HG03565 (cell line): ENCODE results near the gene LARP7.
A peak's percentile ranks its signal among the peaks of the same experiment; 100 is the strongest.
"Not testable (repeated sequence)": the region's sequence is repeated elsewhere in the genome, so short reads cannot be mapped to it uniquely, and the experiment has no call there.

Source experiments
- ATAC-seq: cut with Tn5 transposase; IDR thresholded peaks from one replicate; pipeline ENCODE4 v1.9.1; 2021; ENCODE audit warnings: mild to moderate bottlenecking, moderate library complexity; ENCODE audit not compliant: unreplicated experiment

The LARP7 gene

DNA sequence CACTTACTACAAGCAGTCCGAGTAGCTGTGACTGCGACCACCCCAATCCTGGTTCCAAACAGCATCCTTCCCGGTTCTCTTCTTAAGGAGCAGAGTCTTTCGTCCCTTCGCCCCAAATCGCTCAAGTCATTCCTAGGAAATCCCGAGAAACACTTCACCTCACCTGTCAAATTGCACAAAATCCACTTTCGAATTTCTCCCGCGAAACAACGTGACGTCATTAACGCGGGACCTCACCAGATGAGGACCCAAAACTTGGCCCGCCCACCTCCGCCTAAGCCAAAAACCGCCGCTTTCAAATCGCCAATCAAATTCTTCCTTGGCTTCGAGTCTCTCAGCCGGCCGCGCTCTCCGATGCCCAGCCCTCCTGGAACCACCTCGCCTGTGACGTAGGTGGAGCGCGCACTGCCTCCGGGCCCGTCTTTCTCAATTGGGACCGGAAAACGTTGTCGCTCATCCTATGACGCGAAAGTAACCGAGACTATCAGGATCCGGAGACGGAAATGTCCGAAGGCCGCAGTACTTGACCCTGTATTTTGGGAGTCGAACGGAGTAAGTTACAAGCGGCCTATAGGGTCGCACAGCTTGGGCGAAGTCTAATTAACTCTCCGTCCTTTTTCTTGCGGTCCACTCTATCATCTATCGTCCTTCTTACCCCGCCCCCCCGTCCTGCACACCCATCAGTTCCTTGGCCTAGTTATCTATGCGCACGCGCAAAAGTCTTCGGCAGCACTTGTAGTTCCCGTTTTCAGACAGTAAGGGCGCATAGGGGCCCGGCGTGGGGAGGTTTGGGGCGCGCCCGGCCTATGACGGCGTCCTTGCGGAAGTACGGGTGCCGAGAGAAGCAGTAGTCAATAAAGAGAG lies at the start of gene LARP7, which contains the start of gene ZGRF1:
TSS of gene LARP7 (plus strand) at position 456 of the 864 bp plus-strand sequence. CDS start 7,527 bp downstream, outside the sequence.
TSS of gene ZGRF1 (minus strand) at position 222 of the 864 bp plus-strand sequence. CDS start 3,733 bp downstream, outside the sequence.
- peak; percentile 83 for ATAC-seq

DNA sequence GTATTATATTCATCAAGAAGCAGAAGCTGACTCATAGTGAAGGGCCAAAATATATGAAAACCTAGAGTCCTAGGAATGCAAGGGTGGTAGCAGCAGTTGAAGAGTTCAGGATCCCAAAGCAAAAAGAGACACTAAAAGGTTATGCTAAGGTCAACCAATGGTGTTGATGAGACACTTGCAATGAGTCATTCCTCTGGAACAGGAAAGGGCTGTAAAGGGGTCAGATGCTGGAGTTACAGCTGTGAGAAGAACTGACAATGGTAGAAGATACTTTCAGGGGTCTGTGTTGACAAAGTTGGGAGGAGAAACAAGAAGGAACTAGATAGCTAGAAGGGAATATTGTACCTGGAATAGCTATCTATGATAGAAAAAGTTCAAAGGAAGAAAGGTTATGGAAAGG lies 47.7 kb upstream of the LARP7 start:
- ATAC-seq = no peak

DNA sequence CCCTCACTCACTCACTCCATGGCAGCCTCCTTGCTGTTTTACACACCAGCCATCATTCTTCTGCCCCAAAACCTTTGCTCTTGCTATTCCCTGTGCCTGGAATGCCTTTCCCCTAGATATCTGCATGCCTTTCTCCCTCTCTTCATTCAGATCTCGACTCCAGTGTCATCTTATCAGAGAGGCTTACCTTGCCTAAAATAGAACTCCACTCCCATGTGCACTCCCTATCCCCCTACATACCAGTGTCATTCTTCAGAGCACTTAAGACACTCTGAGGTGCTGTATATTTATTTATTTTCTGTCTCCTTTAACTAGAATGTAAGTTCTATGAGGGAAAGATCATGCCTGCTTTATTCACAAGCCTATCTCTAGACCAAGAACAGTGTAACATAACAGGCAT lies 45.4 kb upstream of the LARP7 start:
- ATAC-seq = no peak

DNA sequence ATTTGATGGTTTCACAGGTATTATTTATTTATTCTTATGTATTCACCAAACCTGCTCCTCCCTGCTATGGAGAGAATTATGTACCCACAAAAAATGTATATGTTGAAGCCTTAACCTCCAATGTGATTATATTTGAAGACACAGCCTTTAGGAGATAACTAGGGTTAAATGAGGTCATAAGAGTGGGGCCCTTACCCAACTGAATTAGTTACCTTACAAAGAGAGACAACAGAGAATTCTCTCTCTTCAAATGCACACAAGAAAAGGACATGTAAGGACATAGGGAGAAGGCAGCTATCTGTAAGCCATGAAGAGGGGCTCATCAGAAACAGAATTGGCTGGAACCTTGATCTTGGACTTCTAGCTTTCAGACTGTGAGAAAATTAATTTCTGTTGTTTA lies 44.2 kb upstream of the LARP7 start:
- ATAC-seq = no peak

DNA sequence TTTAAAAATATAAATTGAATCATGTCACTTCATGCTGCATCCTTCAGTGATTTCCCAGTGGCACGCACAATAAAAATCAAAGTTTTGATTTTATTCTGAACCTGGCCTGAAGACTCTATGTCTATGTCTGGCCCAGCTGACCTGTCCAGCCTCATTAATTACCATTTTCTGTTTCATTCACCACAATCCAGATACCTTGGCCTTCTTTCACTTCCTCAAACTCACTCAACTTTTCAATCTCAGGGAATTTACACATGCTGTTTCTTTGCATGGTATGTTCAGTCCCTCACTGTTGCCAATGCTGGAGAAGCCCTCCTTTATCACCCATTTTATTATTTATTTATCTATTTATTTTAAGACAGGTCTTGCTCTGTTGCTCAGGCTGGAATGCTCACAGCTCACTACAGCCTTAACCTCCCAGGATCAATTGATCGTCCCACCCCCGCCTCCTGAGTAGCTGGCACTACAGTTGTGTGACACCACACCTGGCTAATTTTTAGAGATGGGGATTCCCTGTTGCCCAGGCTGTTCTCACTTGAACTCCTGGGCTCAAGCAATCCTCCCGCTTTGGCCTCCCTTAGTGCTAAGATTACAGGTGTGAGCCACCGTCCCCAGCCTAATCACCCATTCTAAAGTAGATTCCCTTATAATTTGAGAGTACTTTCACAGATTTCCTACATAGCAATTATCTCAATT lies 43.4 kb upstream of the LARP7 start:
- peak; percentile 61 for ATAC-seq

DNA sequence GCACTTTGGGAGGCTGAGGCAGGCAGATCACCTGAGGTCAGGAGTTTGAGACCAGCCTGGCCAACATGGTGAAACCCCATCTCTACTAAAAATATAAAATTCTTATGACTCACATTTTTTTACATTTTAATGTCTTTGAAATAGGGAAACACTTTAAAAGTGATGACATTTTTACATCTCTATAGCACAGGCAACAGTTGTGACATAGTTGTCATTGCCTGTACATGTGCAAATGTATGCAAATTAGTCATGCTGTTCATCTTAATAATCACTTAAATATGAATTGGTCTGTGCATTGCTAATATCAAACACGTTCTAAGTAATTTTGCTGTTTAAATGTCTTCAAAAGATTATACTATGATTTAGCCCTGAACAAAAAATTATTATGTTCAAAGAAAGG lies 42.0 kb upstream of the LARP7 start:
- no peak for ATAC-seq

DNA sequence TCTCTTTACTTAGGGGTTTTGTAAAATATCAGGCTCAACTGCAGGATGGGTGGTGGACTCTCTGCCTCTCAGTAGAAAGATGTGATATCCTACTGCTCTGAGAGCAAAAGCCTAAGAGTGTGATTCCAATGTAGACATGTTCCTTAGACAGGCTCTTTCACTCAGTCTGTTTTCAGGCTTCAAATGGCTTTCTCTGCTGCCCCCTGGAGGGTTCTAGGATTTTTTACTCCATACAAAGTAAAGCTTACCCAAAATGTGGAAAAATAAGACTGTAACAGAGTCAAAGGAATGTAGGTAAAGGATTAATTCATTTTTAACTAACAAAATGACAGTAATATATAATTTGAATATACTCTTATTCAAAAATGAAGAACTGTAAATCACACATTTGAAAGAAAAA lies 32.4 kb upstream of the LARP7 start:
- ATAC-seq = peak; percentile 57

DNA sequence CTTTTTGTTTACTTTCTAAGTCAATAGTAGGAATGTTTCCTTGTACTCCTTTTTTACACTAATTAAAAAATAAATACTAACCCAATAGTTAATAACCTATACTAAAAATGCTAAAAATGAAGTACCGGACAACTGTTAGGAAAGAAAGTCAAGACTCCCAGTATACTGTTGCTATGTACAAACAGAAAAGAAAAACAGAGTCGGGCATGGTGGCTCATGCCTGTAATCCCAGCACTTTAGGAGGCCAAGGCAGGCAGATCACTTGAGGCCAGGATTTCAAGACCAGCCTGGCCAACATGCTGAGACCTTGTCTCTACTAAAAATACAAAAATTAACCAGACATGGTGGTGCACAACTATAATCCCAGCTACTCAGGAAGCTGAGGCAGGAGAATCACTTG lies 24.1 kb upstream of the LARP7 start:
- not testable (repeated sequence) for ATAC-seq

DNA sequence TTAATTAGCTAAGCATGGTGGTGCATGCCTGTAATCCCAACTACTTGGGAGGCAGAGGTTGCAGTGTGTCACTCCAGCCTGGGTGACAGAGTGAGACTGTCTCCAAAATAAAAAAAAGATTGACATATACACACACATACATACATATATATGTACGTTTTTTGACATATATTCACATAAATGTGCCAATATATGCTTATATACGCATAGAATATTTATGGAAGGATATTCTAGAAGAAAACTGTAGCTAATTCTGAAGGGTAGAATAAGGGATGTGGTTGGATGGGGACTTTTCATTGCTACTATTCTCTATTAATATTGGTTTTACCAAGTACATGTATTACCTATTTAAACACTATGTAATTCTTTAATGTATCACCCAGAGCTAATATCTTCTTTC lies 20.0 kb upstream of the LARP7 start:
- ATAC-seq = no peak

DNA sequence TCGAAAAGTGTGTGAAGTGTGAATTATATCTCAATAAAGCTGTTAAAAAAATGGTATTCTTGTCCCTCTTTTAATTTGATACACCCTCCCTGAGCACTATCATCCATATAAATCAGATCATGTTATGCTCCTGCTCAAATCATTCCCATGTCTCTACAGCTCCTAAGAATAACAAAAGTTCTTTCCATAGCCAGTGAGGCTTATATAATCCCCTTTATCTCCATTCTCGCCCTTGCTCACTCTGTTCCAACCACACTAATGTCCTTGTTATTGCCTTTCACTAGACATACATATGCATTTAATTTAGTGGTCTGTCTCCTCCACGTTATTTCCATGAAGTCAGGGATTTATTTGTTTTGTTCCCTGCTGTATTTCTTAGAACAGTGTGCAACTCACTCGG lies 10.7 kb upstream of the LARP7 start:
- no peak for ATAC-seq

DNA sequence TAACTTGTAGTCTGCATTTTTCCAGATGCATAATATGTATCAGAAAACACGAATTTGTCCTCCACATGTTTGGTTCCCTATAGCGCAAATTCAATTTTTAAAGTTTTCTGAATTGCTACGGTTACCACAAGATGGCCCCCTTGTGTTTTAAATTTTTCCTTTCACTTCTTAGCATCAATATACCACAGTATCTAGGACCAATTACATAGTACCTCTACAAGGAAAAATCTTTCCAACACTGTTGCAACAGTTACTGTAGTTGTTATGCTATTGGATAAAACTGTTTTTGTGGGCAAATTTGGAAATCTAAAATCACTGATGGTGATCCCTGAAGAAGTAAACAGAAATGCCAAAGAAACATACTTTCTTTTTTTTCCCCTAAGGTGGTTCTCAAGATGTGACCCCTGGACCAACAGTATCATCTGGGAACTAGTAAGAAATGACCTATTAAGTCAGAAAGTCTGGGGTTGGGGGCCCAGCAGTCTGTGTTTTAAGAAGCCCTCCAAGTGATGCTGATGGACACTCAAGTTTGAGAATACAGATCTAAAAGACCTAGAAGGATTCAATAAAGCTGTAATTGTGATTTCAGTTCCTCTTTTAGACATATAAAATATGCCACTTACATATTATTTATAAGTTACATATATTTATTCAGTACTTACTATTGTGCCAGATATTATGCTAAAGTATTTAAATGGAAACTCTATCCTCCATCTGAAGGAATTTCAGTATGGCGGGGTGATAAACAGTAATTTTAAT lies 3.3 kb upstream of the LARP7 start:
- no peak for ATAC-seq

DNA sequence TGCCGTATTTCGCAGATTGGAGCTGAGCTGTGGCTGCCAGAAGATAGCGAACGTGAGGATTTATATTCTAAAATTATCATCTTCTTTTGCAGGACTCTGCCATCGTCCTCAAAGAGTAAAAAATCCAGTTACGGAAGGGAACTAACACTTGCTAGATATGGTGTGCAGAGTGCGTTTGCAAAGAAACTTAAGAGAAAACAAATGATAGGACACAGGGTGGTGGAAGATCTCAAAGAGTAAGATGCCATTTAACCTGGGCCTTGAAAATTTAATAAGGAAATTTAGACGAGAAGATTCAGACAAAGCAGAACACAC lies 566 bp downstream of the LARP7 start:
- ATAC-seq = no peak

DNA sequence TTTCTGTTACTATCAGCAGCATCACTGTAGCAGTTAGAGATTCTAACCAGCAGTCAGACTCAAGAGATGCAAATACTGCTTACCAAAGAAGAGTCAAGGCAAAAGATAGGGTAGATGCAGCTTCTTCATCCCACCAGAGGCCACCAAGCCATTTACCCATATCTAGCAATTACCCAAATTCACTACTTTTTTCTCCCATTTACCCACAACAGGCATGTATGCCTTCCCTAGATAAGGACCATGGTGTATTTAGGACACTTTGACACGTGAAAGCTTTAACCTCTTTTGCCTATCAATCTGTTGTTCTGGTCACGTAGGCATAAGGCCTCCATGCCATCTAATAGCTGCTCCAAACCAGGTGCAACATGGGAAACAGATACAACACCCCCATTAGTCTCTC lies 5.6 kb downstream of the LARP7 start:
- no peak for ATAC-seq

DNA sequence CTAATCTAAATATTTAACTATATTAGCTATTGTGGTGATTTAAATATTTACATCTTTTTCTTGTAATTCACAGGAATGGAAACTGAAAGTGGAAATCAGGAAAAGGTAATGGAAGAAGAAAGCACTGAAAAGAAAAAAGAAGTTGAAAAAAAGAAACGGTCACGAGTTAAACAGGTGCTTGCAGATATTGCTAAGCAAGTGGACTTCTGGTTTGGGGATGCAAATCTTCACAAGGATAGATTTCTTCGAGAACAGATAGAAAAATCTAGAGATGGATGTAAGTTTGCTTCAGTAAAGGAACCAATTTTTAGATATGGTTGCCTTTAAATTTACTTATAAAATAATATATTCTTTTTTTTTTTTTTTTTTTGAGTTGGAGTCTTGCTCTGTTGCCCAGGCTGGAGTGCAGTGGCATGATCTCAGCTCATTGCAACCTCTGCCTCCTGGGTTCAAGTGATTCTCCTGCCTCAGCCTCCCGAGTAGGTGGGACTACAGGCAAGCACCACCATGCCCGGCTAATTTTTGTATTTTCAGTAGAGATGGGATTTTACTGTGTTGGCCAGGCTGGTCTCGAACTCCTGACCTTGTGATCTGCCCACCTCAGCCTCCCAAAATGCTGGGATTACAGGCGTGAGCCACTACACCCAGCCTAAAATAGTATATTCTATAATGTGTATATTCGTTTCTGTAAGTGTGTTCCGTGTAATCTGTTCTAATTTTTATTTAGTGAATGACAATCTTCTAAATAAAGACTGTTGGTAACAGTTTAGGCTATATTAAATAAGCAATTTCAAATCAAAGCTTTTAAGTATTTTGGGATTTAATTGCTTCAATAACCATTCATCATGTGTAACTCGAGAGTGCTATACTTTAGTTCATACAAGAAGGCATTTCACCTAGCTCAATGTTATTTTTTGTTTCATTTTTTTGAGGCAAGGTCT lies 7.9 kb downstream of the LARP7 start:
- ATAC-seq = not testable (repeated sequence)

DNA sequence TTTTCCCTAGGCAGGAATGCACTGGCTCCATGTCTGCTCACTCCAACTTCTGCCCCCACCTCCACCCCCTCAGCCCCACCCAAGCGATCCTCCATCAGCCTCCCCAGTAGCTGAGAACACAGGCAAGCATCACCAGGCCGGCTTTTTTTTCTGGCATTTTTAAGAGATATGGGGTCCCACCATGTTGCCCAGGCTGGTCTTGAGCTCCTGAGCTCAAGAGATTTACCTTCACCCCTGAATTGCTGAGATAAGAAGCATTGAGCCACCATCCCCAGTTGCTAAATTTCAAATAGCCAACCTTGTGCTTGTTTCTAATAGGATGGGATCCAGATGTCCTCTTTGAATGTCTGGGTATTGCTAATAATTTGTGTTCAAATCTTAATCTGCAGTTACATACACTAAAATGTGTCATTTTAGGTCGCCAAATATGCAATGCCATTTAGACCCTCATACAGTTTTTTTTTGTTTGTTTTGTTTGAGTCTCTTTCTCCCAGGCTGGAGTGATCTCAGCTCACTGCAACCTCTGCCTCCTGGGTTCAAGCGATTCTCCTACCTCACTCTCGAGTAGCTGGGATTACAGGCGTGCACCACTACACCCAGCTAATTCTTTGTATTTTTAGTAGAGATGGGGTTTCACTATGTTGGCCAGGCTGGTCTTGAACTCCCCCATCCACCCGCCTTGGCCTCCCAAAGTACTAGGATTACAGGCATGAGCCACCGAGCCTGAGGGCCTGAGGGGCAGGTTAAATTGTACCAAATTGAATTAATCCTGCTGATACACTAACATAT lies 8.8 kb downstream of the LARP7 start:
- ATAC-seq = no peak

DNA sequence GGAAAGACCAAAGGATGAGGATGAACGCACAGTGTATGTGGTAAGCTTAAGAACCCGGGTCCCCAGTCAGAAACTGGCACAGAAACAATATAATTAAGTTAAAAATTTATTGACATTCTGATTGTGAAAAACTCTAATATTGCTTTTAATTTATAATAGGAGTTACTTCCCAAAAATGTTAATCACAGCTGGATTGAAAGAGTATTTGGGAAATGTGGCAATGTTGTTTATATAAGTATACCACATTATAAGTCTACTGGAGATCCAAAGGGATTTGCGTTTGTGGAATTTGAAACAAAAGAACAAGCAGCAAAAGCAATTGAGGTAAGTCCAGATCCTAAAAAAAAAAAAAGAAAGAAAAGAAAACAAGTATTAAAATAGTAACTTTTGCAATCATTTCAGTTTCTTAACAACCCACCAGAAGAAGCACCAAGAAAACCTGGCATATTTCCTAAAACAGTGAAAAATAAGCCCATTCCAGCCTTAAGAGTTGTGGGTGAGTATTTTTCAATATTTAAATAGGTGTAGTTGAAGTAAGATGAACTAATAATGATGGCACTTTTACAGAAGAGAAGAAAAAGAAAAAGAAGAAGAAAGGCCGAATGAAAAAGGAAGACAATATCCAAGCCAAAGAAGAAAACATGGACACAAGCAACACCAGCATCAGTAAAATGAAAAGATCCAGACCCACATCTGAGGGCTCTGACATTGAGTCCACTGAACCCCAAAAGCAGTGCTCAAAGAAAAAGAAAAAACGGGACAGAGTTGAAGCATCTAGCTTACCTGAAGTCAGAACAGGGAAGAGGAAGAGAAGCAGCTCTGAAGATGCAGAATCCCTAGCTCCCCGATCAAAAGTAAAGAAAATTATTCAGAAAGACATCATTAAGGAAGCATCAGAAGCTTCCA lies 9.9 kb downstream of the LARP7 start:
- ATAC-seq = no peak

DNA sequence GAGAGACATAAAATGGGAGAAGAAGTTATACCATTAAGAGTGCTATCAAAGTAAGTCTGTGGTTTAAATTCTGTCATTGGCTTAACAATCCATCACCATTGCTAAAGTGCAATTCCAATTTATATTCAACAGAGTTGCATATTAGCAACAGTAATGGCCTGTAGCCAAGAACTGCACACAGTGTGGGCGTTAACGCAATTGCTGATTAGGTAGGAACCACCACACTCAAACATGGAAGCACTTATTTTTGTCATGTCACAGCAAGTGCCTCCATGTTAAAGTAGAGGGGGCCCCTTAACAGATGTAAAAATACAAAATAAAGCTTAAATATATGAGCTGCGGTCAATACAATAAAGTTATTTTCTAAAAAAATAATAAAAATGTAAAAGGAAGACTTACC lies 10.8 kb downstream of the LARP7 start:
- no peak for ATAC-seq

DNA sequence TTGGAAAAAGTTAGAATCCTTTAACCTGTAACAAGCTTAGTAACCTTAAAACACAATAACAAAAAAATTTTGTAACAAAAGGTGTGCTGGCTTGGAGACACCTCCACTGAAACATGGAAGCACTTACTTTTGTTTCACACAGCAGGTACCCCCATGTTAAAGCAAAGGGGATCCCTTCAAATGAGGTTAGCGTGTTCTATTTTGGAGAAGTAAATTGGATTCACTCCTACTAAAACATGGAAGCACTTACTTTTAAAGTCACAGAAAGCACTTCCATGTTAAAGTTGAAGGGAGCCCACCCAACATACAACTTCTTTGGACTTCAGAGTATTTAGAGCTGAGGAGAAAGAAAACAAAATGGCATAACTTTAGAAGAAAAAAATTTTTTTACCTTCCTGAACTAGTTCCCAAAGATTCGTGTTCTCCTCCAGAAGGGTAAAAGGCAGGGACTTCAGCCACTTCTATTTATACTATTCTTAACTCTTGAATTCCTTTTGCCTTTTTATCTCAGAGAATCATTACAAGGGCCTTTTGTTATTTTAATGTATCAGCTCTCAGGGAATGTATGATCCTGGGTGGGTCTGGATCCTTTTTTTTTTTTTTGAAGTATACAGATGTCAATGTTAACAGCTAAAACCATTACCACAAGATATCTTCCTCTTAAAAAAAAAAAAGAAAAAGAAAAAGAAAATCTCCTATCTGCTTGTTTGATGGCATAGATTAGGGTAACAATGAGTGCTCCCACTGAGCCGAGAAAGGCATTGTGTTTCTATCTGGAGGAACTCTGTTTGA lies 11.5 kb downstream of the LARP7 start:
- ATAC-seq = no peak
